ENCODE measurements around the gene COMMD1. TPM values are rescaled to one million over a fixed set of nuclear protein-coding genes. Genes with fewer than 3 reads are reported as not detected.

COMMD1 gene
- total RNA-seq, 1 experiment from 2014 or later: 24.7 TPM

DNA sequence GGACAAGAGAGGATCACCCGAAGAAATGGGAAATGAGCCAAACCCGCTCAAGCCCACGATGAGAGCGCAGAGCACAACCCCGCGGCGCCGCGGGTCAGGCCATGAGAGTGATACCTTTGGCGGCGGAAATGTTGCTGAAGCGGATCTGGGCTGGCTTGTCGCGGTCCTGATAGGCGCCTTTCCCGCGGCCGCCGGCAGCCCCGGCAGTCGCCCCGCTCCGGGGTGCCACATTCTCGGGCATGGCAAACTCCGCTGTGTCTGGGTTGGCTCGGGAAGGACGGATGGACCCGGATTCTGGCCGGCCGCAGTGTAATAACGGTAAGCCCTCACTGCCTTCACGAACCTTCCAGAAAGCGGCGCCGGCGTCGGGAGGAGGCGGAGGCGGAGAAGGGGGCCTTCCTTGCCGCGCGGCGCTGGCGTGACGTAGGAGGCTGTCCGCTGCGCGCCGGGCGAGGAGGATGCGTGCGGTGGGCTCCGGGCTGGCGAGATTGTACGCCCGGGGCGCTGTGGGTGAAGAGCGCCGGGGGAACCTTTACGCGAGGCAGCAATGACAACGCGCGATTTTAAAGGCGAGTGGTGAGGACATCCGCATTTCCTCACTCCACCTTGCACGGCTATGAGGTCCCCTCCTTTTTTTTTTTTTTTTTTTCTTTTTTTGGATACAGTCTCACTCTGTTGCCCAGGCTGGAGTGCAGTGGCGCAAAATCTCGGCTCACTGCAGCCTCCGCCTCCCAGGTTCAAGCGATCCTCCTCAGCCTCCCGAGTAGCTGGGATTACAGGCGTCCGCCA, 17.0 kb upstream of the COMMD1 start, which contains the start of gene CCT4 (continued):
- TF ChIP-seq, protein P1, sequence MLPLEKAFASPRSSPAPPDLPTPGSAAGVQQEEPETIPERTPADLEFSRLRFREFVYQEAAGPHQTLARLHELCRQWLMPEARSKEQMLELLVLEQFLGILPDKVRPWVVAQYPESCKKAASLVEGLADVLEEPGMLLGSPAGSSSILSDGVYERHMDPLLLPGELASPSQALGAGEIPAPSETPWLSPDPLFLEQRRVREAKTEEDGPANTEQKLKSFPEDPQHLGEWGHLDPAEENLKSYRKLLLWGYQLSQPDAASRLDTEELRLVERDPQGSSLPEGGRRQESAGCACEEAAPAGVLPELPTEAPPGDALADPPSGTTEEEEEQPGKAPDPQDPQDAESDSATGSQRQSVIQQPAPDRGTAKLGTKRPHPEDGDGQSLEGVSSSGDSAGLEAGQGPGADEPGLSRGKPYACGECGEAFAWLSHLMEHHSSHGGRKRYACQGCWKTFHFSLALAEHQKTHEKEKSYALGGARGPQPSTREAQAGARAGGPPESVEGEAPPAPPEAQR (CRISPR knock-in tag; IDR thresholded peaks at IDR 0.05): no peak

DNA sequence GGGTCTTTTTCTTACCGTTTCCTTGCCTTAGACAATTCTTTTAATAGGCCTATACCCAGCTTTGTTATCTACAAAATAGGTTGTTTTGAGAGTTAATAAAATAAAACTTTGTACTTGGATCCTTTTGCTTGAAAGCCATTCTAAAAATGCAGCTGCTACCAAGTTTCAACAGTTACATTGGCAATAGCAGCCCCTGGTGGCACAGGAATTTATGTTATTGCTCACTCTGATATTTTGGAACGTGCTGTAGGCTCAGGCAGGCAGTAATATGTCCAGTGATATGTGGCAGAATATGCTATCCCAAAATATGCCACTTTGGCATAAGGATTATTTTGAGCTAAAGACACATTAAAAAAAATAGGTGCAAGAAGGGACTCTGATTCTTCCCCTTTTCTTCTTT, 6.7 kb upstream of the COMMD1 start:
- no peaks in the 10 kb centered on the region for H3K4me1 Mint-ChIP-seq
- no peak overlapping the region for H3K4me3 Mint-ChIP-seq
- no peaks in the 10 kb centered on the region for H3K9me3 Mint-ChIP-seq
- ChIA-PET POLR2A (no interaction called here), CTCF (interaction anchor here (1.4 kb wide), 1 partner anchor 45 kb away, joined by 3 read pairs; the partner anchor contains the start of gene FAM161A)
- no peak for DNase-seq (ENCODE audit: low spot score)
- TF ChIP-seq, protein P2, sequence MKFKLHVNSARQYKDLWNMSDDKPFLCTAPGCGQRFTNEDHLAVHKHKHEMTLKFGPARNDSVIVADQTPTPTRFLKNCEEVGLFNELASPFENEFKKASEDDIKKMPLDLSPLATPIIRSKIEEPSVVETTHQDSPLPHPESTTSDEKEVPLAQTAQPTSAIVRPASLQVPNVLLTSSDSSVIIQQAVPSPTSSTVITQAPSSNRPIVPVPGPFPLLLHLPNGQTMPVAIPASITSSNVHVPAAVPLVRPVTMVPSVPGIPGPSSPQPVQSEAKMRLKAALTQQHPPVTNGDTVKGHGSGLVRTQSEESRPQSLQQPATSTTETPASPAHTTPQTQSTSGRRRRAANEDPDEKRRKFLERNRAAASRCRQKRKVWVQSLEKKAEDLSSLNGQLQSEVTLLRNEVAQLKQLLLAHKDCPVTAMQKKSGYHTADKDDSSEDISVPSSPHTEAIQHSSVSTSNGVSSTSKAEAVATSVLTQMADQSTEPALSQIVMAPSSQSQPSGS (CRISPR knock-in tag; IDR thresholded peaks at IDR 0.05; ENCODE audit: borderline replicate concordance, low read depth): no peak
- TF ChIP-seq, protein P3, sequence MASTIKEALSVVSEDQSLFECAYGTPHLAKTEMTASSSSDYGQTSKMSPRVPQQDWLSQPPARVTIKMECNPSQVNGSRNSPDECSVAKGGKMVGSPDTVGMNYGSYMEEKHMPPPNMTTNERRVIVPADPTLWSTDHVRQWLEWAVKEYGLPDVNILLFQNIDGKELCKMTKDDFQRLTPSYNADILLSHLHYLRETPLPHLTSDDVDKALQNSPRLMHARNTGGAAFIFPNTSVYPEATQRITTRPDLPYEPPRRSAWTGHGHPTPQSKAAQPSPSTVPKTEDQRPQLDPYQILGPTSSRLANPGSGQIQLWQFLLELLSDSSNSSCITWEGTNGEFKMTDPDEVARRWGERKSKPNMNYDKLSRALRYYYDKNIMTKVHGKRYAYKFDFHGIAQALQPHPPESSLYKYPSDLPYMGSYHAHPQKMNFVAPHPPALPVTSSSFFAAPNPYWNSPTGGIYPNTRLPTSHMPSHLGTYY (CRISPR knock-in tag; IDR thresholded peaks at IDR 0.05): no peak
- TF ChIP-seq ETV6 (CRISPR knock-in tag; IDR thresholded peaks at IDR 0.05) (no peak), ZNF671 (CRISPR knock-in tag; IDR thresholded peaks at IDR 0.05) (no peak), ZNF138 (CRISPR knock-in tag; conservative IDR thresholded peaks at IDR 0.05) (no peak), FOXJ3 (CRISPR knock-in tag; IDR thresholded peaks at IDR 0.05; ENCODE audit: borderline replicate concordance) (no peak), CREM (CRISPR knock-in tag; IDR thresholded peaks at IDR 0.05) (no peak), ELF4 (CRISPR knock-in tag; IDR thresholded peaks at IDR 0.05; ENCODE audit: low read depth) (no peak)
- TF ChIP-seq, protein P4, sequence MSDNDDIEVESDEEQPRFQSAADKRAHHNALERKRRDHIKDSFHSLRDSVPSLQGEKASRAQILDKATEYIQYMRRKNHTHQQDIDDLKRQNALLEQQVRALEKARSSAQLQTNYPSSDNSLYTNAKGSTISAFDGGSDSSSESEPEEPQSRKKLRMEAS (CRISPR knock-in tag; IDR thresholded peaks at IDR 0.05): no peak
- TF ChIP-seq, protein P5, sequence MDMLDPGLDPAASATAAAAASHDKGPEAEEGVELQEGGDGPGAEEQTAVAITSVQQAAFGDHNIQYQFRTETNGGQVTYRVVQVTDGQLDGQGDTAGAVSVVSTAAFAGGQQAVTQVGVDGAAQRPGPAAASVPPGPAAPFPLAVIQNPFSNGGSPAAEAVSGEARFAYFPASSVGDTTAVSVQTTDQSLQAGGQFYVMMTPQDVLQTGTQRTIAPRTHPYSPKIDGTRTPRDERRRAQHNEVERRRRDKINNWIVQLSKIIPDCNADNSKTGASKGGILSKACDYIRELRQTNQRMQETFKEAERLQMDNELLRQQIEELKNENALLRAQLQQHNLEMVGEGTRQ (CRISPR knock-in tag; IDR thresholded peaks at IDR 0.05): no peak
- TF ChIP-seq, protein P6, sequence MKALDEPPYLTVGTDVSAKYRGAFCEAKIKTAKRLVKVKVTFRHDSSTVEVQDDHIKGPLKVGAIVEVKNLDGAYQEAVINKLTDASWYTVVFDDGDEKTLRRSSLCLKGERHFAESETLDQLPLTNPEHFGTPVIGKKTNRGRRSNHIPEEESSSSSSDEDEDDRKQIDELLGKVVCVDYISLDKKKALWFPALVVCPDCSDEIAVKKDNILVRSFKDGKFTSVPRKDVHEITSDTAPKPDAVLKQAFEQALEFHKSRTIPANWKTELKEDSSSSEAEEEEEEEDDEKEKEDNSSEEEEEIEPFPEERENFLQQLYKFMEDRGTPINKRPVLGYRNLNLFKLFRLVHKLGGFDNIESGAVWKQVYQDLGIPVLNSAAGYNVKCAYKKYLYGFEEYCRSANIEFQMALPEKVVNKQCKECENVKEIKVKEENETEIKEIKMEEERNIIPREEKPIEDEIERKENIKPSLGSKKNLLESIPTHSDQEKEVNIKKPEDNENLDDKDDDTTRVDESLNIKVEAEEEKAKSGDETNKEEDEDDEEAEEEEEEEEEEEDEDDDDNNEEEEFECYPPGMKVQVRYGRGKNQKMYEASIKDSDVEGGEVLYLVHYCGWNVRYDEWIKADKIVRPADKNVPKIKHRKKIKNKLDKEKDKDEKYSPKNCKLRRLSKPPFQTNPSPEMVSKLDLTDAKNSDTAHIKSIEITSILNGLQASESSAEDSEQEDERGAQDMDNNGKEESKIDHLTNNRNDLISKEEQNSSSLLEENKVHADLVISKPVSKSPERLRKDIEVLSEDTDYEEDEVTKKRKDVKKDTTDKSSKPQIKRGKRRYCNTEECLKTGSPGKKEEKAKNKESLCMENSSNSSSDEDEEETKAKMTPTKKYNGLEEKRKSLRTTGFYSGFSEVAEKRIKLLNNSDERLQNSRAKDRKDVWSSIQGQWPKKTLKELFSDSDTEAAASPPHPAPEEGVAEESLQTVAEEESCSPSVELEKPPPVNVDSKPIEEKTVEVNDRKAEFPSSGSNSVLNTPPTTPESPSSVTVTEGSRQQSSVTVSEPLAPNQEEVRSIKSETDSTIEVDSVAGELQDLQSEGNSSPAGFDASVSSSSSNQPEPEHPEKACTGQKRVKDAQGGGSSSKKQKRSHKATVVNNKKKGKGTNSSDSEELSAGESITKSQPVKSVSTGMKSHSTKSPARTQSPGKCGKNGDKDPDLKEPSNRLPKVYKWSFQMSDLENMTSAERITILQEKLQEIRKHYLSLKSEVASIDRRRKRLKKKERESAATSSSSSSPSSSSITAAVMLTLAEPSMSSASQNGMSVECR (CRISPR knock-in tag; IDR thresholded peaks at IDR 0.05; ENCODE audit: borderline replicate concordance): no peak
- TF ChIP-seq, protein P7, sequence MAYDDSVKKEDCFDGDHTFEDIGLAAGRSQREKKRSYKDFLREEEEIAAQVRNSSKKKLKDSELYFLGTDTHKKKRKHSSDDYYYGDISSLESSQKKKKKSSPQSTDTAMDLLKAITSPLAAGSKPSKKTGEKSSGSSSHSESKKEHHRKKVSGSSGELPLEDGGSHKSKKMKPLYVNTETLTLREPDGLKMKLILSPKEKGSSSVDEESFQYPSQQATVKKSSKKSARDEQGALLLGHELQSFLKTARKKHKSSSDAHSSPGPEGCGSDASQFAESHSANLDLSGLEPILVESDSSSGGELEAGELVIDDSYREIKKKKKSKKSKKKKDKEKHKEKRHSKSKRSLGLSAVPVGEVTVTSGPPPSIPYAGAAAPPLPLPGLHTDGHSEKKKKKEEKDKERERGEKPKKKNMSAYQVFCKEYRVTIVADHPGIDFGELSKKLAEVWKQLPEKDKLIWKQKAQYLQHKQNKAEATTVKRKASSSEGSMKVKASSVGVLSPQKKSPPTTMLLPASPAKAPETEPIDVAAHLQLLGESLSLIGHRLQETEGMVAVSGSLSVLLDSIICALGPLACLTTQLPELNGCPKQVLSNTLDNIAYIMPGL (CRISPR knock-in tag; IDR thresholded peaks at IDR 0.05): no peak
- H3K27me3 Mint-ChIP-seq (ENCODE audit: low read depth): no peaks in the 10 kb centered on the region
- no peaks in the 10 kb centered on the region for H3K36me3 Mint-ChIP-seq
- H3K27ac Mint-ChIP-seq: no peak overlapping the region
- ATAC-seq: no peak

Data from WTC11 (cell line).